HG03280 (cell line): ENCODE data around the gene DLL1.
"Not testable (repeated sequence)": the region's sequence is repeated elsewhere in the genome, so short reads cannot be mapped to it uniquely, and the experiment has no call there.

Experiments
- ATAC-seq: cut with Tn5 transposase; IDR thresholded peaks from one replicate; pipeline ENCODE4 v1.9.1; 2021; ENCODE audit warnings: mild to moderate bottlenecking, moderate library complexity; ENCODE audit not compliant: unreplicated experiment

Gene DLL1

GRCh38 chr6:170269151-170269845 is 21.6 kb downstream of the DLL1 start:
- ATAC-seq: no peak

- ATAC-seq: no peak
These were observed 22.4 kb downstream of the DLL1 start for GRCh38 chr6:170268216-170269129.

GRCh38 chr6:170267688-170268087 is 23.2 kb downstream of the DLL1 start:
- no peak for ATAC-seq

- no peak for ATAC-seq
These were observed 24.6 kb downstream of the DLL1 start for GRCh38 chr6:170266061-170266825.

- no peak for ATAC-seq
These were observed 25.2 kb downstream of the DLL1 start for GRCh38 chr6:170265655-170266054.

GRCh38 chr6:170264644-170265043 is 26.2 kb downstream of the DLL1 start:
- not testable (repeated sequence) for ATAC-seq

- ATAC-seq: no peak
These were observed 26.8 kb downstream of the DLL1 start for GRCh38 chr6:170264086-170264485.

GRCh38 chr6:170263410-170263809 is 27.5 kb downstream of the DLL1 start:
- no peak for ATAC-seq

GRCh38 chr6:170262489-170263088 is 28.3 kb downstream of the DLL1 start:
- no peak for ATAC-seq

GRCh38 chr6:170261643-170262488 is 29.0 kb downstream of the DLL1 start:
- ATAC-seq: no peak

GRCh38 chr6:170260686-170261085 is 30.2 kb downstream of the DLL1 start:
- ATAC-seq: no peak

- no peak for ATAC-seq
These were observed 31.6 kb downstream of the DLL1 start for GRCh38 chr6:170259278-170259677.

- ATAC-seq: no peak
These were observed 32.5 kb downstream of the DLL1 start for GRCh38 chr6:170258407-170258806.

- ATAC-seq: no peak
These were observed 33.5 kb downstream of the DLL1 start for GRCh38 chr6:170257376-170257775.

GRCh38 chr6:170256641-170257040 is 34.2 kb downstream of the DLL1 start:
- no peak for ATAC-seq

GRCh38 chr6:170255426-170256125 is 35.3 kb downstream of the DLL1 start:
- no peak for ATAC-seq

GRCh38 chr6:170254315-170255213 is 36.3 kb downstream of the DLL1 start:
- no peak for ATAC-seq

- no peak for ATAC-seq
These were observed 37.0 kb downstream of the DLL1 start for GRCh38 chr6:170253910-170254269.
